Measurements from ENCODE around the gene SIRT2. TPM values are rescaled to one million over a fixed set of nuclear protein-coding genes. Genes with fewer than 3 reads are reported as not detected.

The SIRT2 gene
- total RNA-seq, 1 donor from 2014 or later: 91.3 TPM

DNA sequence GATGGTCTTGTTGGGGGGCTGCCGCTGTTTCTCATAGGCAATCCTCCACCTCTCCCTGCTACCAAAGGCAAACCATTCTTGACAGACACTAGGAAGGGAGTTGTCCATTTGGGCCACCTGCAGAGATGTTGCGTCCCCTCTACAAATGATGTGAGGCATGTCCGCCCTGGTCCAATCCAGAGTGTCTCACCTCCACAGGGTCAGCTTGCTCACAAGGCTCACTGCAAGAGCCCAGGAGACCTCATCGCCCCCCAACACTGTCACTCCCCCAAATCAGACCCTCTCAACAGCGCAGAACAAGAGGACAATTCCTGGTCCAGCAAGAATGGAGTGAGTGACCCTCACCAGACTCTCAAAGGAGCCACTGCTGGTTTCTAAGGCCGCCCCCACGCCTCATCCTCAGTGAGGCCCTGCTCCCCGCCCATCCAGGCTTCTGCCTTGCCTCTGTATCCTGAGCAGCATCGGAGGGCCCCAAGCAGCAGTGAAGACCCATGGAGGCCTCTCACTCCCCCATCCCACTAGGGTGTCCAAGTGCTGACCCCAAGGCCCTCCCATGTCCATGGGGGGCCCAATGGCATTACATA, 56.2 kb downstream of the SIRT2 start:
- no peak for DNase-seq
- peaks cover 4% of the 10 kb centered on the region for H3K36me3 Mint-ChIP-seq (ENCODE audit: unreplicated experiment)
- peak overlapping the region; percentile 33 for H3K27ac Mint-ChIP-seq (ENCODE audit: unreplicated experiment)
- TF ChIP-seq, protein P1, sequence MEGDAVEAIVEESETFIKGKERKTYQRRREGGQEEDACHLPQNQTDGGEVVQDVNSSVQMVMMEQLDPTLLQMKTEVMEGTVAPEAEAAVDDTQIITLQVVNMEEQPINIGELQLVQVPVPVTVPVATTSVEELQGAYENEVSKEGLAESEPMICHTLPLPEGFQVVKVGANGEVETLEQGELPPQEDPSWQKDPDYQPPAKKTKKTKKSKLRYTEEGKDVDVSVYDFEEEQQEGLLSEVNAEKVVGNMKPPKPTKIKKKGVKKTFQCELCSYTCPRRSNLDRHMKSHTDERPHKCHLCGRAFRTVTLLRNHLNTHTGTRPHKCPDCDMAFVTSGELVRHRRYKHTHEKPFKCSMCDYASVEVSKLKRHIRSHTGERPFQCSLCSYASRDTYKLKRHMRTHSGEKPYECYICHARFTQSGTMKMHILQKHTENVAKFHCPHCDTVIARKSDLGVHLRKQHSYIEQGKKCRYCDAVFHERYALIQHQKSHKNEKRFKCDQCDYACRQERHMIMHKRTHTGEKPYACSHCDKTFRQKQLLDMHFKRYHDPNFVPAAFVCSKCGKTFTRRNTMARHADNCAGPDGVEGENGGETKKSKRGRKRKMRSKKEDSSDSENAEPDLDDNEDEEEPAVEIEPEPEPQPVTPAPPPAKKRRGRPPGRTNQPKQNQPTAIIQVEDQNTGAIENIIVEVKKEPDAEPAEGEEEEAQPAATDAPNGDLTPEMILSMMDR (IDR thresholded peaks at IDR 0.05; ENCODE audit: partially characterized antibody, unreplicated experiment): no peak
- H3K27me3 Mint-ChIP-seq (ENCODE audit: unreplicated experiment): peaks cover 11% of the 10 kb centered on the region
- peaks cover 7% of the 10 kb centered on the region for H3K9me3 Mint-ChIP-seq (ENCODE audit: unreplicated experiment)
- no peak overlapping the region for H3K4me3 Mint-ChIP-seq (ENCODE audit: unreplicated experiment)
- peaks cover 3% of the 10 kb centered on the region for H3K4me1 Mint-ChIP-seq (ENCODE audit: low read depth, unreplicated experiment)

DNA sequence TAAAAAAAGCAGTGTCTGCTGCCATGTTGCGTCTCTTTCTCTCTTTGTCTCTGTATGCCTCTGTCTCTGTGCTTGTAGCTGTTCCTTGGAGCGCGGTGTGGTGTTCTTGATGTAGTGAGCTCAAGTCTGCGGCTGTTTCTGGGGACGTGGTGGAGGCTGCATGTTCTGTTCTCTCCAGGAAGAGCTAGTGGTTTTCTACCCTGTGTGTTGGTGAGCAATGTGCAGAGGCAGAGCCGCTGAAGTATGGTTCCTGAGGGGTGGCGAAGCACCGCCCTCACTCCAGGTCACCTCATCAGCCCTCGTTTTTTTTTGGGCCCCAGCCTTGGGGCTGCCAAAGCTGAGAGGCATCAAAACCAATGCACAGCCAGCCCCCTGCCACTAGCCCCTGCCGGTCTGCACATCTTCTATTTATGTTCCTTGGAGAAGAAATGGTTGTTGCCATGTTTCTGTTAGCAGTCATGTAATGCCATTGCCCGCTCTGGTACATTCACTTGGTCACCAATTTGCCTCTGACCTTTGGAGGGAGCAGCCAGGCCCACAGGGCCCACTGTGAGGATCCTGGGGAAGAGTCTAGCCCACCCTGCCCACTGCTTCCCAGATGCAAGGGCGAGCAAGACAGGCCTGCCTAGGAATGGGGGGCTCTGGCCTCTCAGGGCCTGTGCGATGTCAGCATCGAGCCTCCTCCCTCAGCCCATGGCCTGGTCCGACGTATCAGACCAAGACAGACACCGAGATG, 56.8 kb downstream of the SIRT2 start:
- no peak overlapping the region for H3K27ac Mint-ChIP-seq (ENCODE audit: unreplicated experiment)
- no peak for DNase-seq
- peaks cover 7% of the 10 kb centered on the region for H3K9me3 Mint-ChIP-seq (ENCODE audit: unreplicated experiment)
- TF ChIP-seq, protein P1 (IDR thresholded peaks at IDR 0.05; ENCODE audit: partially characterized antibody, unreplicated experiment): no peak
- peaks cover 8% of the 10 kb centered on the region for H3K27me3 Mint-ChIP-seq (ENCODE audit: unreplicated experiment)
- H3K4me3 Mint-ChIP-seq (ENCODE audit: unreplicated experiment): no peak overlapping the region
- H3K36me3 Mint-ChIP-seq (ENCODE audit: unreplicated experiment): peaks cover 4% of the 10 kb centered on the region
- H3K4me1 Mint-ChIP-seq (ENCODE audit: low read depth, unreplicated experiment): no peaks in the 10 kb centered on the region

DNA sequence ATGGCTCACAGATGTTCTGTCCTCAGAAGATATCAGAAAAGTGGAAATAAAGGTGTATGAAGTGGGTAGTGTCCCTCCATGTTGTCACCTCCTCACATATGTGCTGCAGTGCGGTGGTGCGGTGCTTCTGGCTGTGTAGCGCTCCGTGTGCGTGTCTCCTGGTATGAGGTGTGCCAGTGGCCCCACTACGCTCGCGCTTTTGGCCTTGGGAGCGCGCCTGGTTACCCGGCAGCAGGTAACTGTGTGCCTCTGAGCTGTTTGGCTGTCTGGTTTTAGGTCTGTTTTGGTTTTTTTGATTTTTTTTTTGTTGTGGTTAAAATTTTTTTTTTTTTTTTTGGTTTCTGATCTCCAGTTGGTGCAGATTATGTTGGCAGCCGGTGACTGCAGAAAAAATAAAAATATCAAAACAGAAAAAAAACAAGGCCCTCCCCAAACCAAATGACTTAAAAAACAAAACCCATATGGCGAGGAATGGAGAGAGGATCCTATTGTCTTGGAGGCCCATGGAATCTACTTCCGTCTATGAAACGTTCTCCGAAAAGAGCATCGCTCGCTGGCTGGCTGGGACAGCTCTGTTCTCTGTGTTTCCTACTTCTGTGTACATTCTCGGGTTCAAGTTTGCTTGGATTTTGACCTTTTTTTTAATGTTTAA, 57.5 kb downstream of the SIRT2 start:
- Mint-ChIP-seq H3K4me3 (ENCODE audit: unreplicated experiment) (no peak overlapping the region), H3K36me3 (ENCODE audit: unreplicated experiment) (peaks cover 4% of the 10 kb centered on the region), H3K27ac (ENCODE audit: unreplicated experiment) (peak overlapping the region; percentile 14), H3K27me3 (ENCODE audit: unreplicated experiment) (peaks cover 8% of the 10 kb centered on the region), H3K4me1 (ENCODE audit: low read depth, unreplicated experiment) (no peaks in the 10 kb centered on the region), H3K9me3 (ENCODE audit: unreplicated experiment) (peaks cover 6% of the 10 kb centered on the region)
- TF ChIP-seq, protein P1 (IDR thresholded peaks at IDR 0.05; ENCODE audit: partially characterized antibody, unreplicated experiment): no peak
- DNase-seq: no peak

DNA sequence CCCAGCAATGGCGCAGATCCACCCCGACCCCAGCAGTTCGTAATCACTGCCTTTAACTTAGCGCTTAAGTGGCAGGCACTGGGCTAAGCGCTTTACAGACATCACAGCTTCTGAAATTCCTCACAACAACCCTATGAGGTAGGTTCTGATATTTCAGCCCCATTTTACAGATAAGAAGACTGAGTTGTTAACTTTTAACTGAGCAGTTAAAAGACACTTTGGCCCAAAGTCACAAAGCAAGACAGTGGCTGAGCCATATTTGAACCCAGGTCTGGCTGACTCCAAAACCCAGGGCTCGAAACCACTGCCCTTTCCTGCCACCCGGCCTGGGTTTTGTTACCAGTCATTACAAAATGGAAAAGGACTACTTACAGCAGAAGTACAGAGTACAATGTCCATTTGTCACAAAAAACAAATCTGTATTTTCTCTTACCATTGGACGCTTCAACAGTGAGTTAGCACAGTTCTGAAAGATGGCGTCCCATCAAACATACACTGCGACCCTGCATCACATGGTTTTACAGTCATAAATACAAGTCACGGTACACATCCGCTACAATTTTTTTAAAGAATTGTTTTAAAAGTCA, 58.1 kb downstream of the SIRT2 start:
- peaks cover 10% of the 10 kb centered on the region for H3K27me3 Mint-ChIP-seq (ENCODE audit: unreplicated experiment)
- no peak overlapping the region for H3K27ac Mint-ChIP-seq (ENCODE audit: unreplicated experiment)
- H3K9me3 Mint-ChIP-seq (ENCODE audit: unreplicated experiment): peaks cover 5% of the 10 kb centered on the region
- no peak overlapping the region for H3K4me3 Mint-ChIP-seq (ENCODE audit: unreplicated experiment)
- H3K36me3 Mint-ChIP-seq (ENCODE audit: unreplicated experiment): peaks cover 4% of the 10 kb centered on the region
- TF ChIP-seq, protein P1 (IDR thresholded peaks at IDR 0.05; ENCODE audit: partially characterized antibody, unreplicated experiment): no peak
- DNase-seq: no peak
- H3K4me1 Mint-ChIP-seq (ENCODE audit: low read depth, unreplicated experiment): no peaks in the 10 kb centered on the region

Measured in glutamatergic neuron (in vitro differentiated cells).